HG03196 (cell line): Measurements from ENCODE around the gene GYPC.
"Not testable (repeated sequence)": the region's sequence is repeated elsewhere in the genome, so short reads cannot be mapped to it uniquely, and the experiment has no call there.

Experiments
- ATAC-seq: cut with Tn5 transposase; IDR thresholded peaks from one replicate; pipeline ENCODE4 v1.9.1; 2021; ENCODE audit not compliant: unreplicated experiment

Gene GYPC

GRCh38 chr2:126696644-126697520 lies 40.9 kb downstream of the GYPC start:
- no peak for ATAC-seq

- ATAC-seq: no peak
Observed at GRCh38 chr2:126698376-126698775, 42.4 kb downstream of the GYPC start.

GRCh38 chr2:126699018-126699417 lies 43.1 kb downstream of the GYPC start:
- no peak for ATAC-seq

- no peak for ATAC-seq
Observed at GRCh38 chr2:126699716-126700581, 44.0 kb downstream of the GYPC start.

GRCh38 chr2:126700677-126701076 lies 44.7 kb downstream of the GYPC start:
- ATAC-seq: no peak

- ATAC-seq: no peak
Observed at GRCh38 chr2:126703311-126703710, 47.4 kb downstream of the GYPC start.

- no peak for ATAC-seq
Observed at GRCh38 chr2:126704434-126705160, 48.6 kb downstream of the GYPC start.

GRCh38 chr2:126707191-126707590 lies 51.2 kb downstream of the GYPC start:
- no peak for ATAC-seq

- no peak for ATAC-seq
Observed at GRCh38 chr2:126707941-126708340, 52.0 kb downstream of the GYPC start.

- ATAC-seq: no peak
Observed at GRCh38 chr2:126714191-126714965, 58.4 kb downstream of the GYPC start.

- ATAC-seq: no peak
Observed at GRCh38 chr2:126715111-126715510, 59.2 kb downstream of the GYPC start.

- ATAC-seq: no peak
Observed at GRCh38 chr2:126715576-126716406, 59.8 kb downstream of the GYPC start.

- not testable (repeated sequence) for ATAC-seq
Observed at GRCh38 chr2:126717277-126717676, 61.3 kb downstream of the GYPC start.

- ATAC-seq: no peak
Observed at GRCh38 chr2:126717928-126718327, 62.0 kb downstream of the GYPC start.

GRCh38 chr2:126719191-126719832 lies 63.4 kb downstream of the GYPC start:
- ATAC-seq: no peak

- no peak for ATAC-seq
Observed at GRCh38 chr2:126719833-126720351, 63.9 kb downstream of the GYPC start.

- ATAC-seq: no peak
Observed at GRCh38 chr2:126720638-126721037, 64.7 kb downstream of the GYPC start.

- ATAC-seq: no peak
Observed at GRCh38 chr2:126722081-126722480, 66.1 kb downstream of the GYPC start.

- ATAC-seq: no peak
Observed at GRCh38 chr2:126722546-126722945, 66.6 kb downstream of the GYPC start.
